HG03139 (cell line): Measurements from ENCODE around the gene ANKRD28.
"Not testable (repeated sequence)": the region's sequence is repeated elsewhere in the genome, so short reads cannot be mapped to it uniquely, and the experiment has no call there.

Source experiments
- ATAC-seq: cut with Tn5 transposase; IDR thresholded peaks from one replicate; pipeline ENCODE4 v1.9.1; 2021; ENCODE audit not compliant: unreplicated experiment

The ANKRD28 gene

GRCh38 chr3:15638193-15638890, 159.4 kb downstream of the ANKRD28 start:
- no peak for ATAC-seq

GRCh38 chr3:15637131-15637951, 160.4 kb downstream of the ANKRD28 start:
- ATAC-seq = no peak

GRCh38 chr3:15636028-15636709, 161.6 kb downstream of the ANKRD28 start:
- no peak for ATAC-seq

- no peak for ATAC-seq
Observed at GRCh38 chr3:15635121-15635661, 162.6 kb downstream of the ANKRD28 start.

- ATAC-seq = no peak
Observed at GRCh38 chr3:15634671-15635070, 163.1 kb downstream of the ANKRD28 start.

- no peak for ATAC-seq
Observed at GRCh38 chr3:15633766-15634598, 163.8 kb downstream of the ANKRD28 start.

GRCh38 chr3:15633159-15633558, 164.6 kb downstream of the ANKRD28 start:
- no peak for ATAC-seq

GRCh38 chr3:15632212-15632580, 165.6 kb downstream of the ANKRD28 start:
- ATAC-seq = no peak

GRCh38 chr3:15631426-15632211, 166.2 kb downstream of the ANKRD28 start:
- no peak for ATAC-seq

GRCh38 chr3:15630646-15631350, 167.0 kb downstream of the ANKRD28 start:
- ATAC-seq = peak; percentile 46

GRCh38 chr3:15629860-15630597, 167.8 kb downstream of the ANKRD28 start:
- peak; percentile 87 for ATAC-seq

- ATAC-seq = no peak
Observed at GRCh38 chr3:15628967-15629366, 168.8 kb downstream of the ANKRD28 start.

- ATAC-seq = no peak
Observed at GRCh38 chr3:15623535-15624440, 174.0 kb downstream of the ANKRD28 start.

- not testable (repeated sequence) for ATAC-seq
Observed at GRCh38 chr3:15619659-15620464, 177.9 kb downstream of the ANKRD28 start.
